HG02763 (cell line): ENCODE results near the gene DSP.

ENCODE experiments used
- ATAC-seq: cut with Tn5 transposase; IDR thresholded peaks from one replicate; pipeline ENCODE4 v1.9.1; 2021; ENCODE audit warnings: mild to moderate bottlenecking, moderate library complexity; ENCODE audit not compliant: unreplicated experiment

Gene DSP

GRCh38 chr6:7537565-7538174, 3.8 kb upstream of the DSP start:
- no peak for ATAC-seq

GRCh38 chr6:7538484-7538883, 3.0 kb upstream of the DSP start:
- ATAC-seq, result no peak

GRCh38 chr6:7540595-7540994, 876 bp upstream of the DSP start:
- no peak for ATAC-seq

- ATAC-seq, result no peak
Measured at GRCh38 chr6:7542065-7542873, 798 bp downstream of the DSP start.

- ATAC-seq, result no peak
Measured at GRCh38 chr6:7542874-7543624, 1.6 kb downstream of the DSP start.

- ATAC-seq, result no peak
Measured at GRCh38 chr6:7543789-7544424, 2.4 kb downstream of the DSP start.

GRCh38 chr6:7544597-7544996, 3.1 kb downstream of the DSP start:
- ATAC-seq, result no peak

- no peak for ATAC-seq
Measured at GRCh38 chr6:7545316-7546019, 4.0 kb downstream of the DSP start.

- ATAC-seq, result no peak
Measured at GRCh38 chr6:7546020-7546369, 4.5 kb downstream of the DSP start.

GRCh38 chr6:7546383-7546782, 4.9 kb downstream of the DSP start:
- ATAC-seq, result no peak

- ATAC-seq, result no peak
Measured at GRCh38 chr6:7546896-7547295, 5.4 kb downstream of the DSP start.

GRCh38 chr6:7547315-7547714, 5.8 kb downstream of the DSP start:
- ATAC-seq, result no peak

- no peak for ATAC-seq
Measured at GRCh38 chr6:7550433-7550801, 8.9 kb downstream of the DSP start.

- no peak for ATAC-seq
Measured at GRCh38 chr6:7554533-7555275, 13.2 kb downstream of the DSP start.

- no peak for ATAC-seq
Measured at GRCh38 chr6:7555671-7556070, 14.2 kb downstream of the DSP start.

GRCh38 chr6:7556394-7557106, 15.1 kb downstream of the DSP start:
- no peak for ATAC-seq

- no peak for ATAC-seq
Measured at GRCh38 chr6:7557652-7558051, 16.2 kb downstream of the DSP start.

GRCh38 chr6:7558781-7559180, 17.3 kb downstream of the DSP start:
- no peak for ATAC-seq

- no peak for ATAC-seq
Measured at GRCh38 chr6:7559196-7559595, 17.7 kb downstream of the DSP start.
